GM12878 (cell line): Measurements from ENCODE around the gene PPP1R1C.

Experiments used
- ATF3 ChIP-seq: IDR thresholded peaks from 2 replicates; pipeline ENCODE4 v1.6.1; 2011; ENCODE audit warnings: low read depth, mild to moderate bottlenecking, low read length, moderate library complexity, borderline replicate concordance; ENCODE audit errors: extremely low read depth
- BRCA1 ChIP-seq: IDR thresholded peaks from 2 replicates; pipeline ENCODE4 v1.6.1; 2011; ENCODE audit warnings: low read depth, low read length, improper control_type of control experiment
- CTCF ChIP-seq, 3 experiments: IDR thresholded peaks in 2 of 3; conservative IDR thresholded peaks in 1 of 3; 2 replicates each; pipeline ENCODE4 v1.5.1; 2011; ENCODE audit warnings: low read depth in 3 of 3, low read length in 3 of 3, mild to moderate bottlenecking in 3 of 3, control low read depth in 2 of 3, moderate library complexity in 2 of 3, inconsistent platforms in 1 of 3, mixed read lengths in 1 of 3; ENCODE audit not compliant: control insufficient read depth in 2 of 3, insufficient read depth in 1 of 3; ENCODE audit errors: extremely low read depth in 1 of 3
- EGR1 ChIP-seq, 2 experiments: IDR thresholded peaks; 1 replicate in 1 of 2; 2 replicates in 1 of 2; pipeline ENCODE4 v1.6.1; 2011 to 2012; ENCODE audit warnings: low read depth in 2 of 2, low read length in 2 of 2, borderline replicate concordance in 1 of 2, mild to moderate bottlenecking in 1 of 2, moderate library complexity in 1 of 2
- EP300 ChIP-seq, 2 experiments: fragments of 150-350 bp in 1 of 2; IDR thresholded peaks; 2 replicates each; pipeline ENCODE4 v1.6.1; 2011 to 2012; ENCODE audit warnings: low read depth in 2 of 2, low read length in 2 of 2, borderline replicate concordance in 1 of 2, improper control_type of control experiment in 1 of 2, inconsistent platforms in 1 of 2; ENCODE audit not compliant: control insufficient read depth in 1 of 2
- EZH2 ChIP-seq: IDR thresholded peaks from 2 replicates; pipeline ENCODE4 v1.6.1; 2012; ENCODE audit warnings: low read depth, mild to moderate bottlenecking, control low read depth, inconsistent platforms, low read length, borderline replicate concordance; ENCODE audit not compliant: control insufficient read depth
- NBN ChIP-seq: fragments of 450-650 bp; IDR thresholded peaks from 2 replicates; pipeline ENCODE4 v1.6.1; 2016
- PAX5 ChIP-seq: IDR thresholded peaks from 2 replicates; pipeline ENCODE4 v1.6.1; 2011; ENCODE audit warnings: low read depth, low read length, borderline replicate concordance
- SIN3A ChIP-seq: IDR thresholded peaks from 2 replicates; pipeline ENCODE4 v1.6.1; 2012; ENCODE audit warnings: low read depth, low read length, improper control_type of control experiment
- TARDBP ChIP-seq: IDR thresholded peaks from 2 replicates; pipeline ENCODE4 v1.6.1; 2016; ENCODE audit warnings: borderline replicate concordance
- ZZZ3 ChIP-seq: IDR thresholded peaks from 2 replicates; pipeline ENCODE4 v1.6.1; 2011; ENCODE audit warnings: low read depth; ENCODE audit not compliant: control insufficient read depth, insufficient read length

GRCh38 chr2:182038576-182038975 is 52.9 kb downstream of the PPP1R1C start:
- TF ChIP-seq EGR1 (IDR thresholded peaks at IDR 0.05; ENCODE audit: borderline replicate concordance in 1 of 2, low read depth in 2 of 2, low read length in 2 of 2) (no peak), EP300 (IDR thresholded peaks at IDR 0.05; ENCODE audit: borderline replicate concordance in 1 of 2, control insufficient read depth in 1 of 2, low read depth in 2 of 2, low read length in 2 of 2) (no peak), NBN (no peak), ATF3 (no peak), PAX5 (no peak), SIN3A (no peak), CTCF (IDR thresholded peaks at IDR 0.05 in 2 of 3, conservative IDR thresholded peaks at IDR 0.05 in 1 of 3; ENCODE audit: control insufficient read depth in 2 of 3, extremely low read depth in 1 of 3, insufficient read depth in 1 of 3, low read depth in 3 of 3, low read length in 3 of 3) (no peak), BRCA1 (no peak), EZH2 (no peak), ZZZ3 (no peak), TARDBP (no peak)
